HG03575 (cell line): ENCODE data around the gene PIEZO1.
"Not testable (repeated sequence)": the region's sequence is repeated elsewhere in the genome, so short reads cannot be mapped to it uniquely, and the experiment has no call there.

ENCODE experiments used
- ATAC-seq: cut with Tn5 transposase; IDR thresholded peaks from one replicate; pipeline ENCODE4 v1.9.1; 2021; ENCODE audit not compliant: unreplicated experiment, insufficient number of reproducible peaks, low FRiP score; ENCODE audit errors: extremely low read depth

PIEZO1 gene

DNA sequence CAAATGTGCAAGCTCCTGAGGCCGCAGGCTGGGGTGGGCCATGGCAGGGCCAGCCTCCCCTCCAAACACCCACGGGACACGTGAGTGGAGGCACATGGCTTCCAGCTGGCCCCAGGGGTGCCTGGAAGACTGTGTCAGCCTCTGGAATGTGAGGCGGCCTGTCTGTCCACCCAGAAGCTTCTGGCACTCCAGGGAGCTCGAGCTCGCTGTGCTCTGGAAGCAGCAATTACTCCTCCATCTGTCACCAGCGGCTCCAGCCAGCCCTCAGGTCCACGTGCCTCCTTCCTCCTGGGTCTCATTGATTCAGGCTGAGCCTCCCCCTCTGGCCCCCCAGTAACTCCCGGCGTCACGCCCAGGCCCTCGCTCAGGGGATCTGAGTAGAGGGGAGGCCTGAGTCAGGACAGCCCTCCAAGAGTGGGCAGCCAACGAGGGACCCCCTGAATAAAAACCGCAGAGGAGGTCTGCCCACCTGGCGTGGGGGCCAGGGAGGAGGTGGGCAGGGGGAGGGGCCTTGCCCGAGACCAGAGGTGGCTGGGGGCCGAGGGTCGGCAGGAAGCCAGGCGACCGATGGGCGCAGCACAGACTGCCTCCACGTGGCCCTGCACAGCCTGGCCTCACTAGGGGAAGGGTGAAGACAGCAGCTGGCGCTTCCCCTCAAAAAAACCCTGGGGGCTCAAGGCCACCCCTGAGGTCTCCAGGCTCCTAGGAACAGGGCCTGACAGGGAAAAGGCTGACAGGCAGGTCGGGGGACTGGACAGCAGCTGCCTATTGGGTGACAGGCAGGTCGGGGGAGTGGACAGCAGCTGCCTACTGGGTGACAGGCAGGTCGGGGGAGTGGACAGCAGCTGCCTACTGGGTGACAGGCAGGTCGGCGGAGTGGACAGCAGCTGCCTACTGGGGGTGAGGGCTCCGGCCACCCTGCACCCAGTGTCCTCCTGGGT lies 11.9 kb downstream of the PIEZO1 start:
- no peak for ATAC-seq

DNA sequence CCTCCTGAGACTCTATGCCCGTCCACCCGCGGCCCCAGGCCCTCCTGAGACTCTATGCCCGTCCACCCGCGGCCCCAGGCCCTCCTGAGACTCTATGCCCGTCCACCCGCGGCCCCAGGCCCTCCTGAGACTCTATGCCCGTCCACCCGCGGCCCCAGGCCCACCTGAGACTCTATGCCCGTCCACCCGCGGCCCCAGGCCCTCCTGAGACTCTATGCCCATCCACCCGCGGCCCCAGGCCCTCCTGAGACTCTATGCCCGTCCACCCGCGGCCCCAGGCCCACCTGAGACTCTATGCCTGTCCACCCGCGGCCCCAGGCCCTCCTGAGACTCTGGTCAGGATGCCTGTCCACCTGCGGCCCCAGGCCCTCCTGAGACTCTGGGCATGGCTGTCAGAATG lies 13.2 kb downstream of the PIEZO1 start:
- not testable (repeated sequence) for ATAC-seq

DNA sequence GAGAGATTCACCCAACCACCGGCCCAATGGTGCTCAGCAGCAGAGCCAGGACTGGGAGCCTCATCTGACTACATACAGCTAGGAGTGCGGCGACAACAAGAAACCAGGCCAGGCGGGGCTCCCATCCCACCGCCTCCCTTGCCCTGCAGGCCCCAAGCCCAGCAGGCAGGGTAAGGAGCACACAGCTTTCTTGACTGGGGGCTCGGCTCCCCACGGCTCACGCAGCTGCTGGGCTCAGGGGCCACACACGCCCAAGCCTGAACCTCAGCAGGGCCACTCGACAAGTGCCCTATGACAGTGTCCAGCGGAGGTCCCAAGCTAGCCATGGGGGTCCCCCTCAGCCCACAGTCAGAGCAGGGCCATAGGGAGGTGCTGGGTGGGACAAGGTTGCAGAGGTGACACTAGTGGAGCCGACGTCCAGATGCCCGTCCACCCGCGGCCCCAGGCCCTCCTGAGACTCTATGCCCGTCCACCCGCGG lies 13.7 kb downstream of the PIEZO1 start:
- no peak for ATAC-seq

DNA sequence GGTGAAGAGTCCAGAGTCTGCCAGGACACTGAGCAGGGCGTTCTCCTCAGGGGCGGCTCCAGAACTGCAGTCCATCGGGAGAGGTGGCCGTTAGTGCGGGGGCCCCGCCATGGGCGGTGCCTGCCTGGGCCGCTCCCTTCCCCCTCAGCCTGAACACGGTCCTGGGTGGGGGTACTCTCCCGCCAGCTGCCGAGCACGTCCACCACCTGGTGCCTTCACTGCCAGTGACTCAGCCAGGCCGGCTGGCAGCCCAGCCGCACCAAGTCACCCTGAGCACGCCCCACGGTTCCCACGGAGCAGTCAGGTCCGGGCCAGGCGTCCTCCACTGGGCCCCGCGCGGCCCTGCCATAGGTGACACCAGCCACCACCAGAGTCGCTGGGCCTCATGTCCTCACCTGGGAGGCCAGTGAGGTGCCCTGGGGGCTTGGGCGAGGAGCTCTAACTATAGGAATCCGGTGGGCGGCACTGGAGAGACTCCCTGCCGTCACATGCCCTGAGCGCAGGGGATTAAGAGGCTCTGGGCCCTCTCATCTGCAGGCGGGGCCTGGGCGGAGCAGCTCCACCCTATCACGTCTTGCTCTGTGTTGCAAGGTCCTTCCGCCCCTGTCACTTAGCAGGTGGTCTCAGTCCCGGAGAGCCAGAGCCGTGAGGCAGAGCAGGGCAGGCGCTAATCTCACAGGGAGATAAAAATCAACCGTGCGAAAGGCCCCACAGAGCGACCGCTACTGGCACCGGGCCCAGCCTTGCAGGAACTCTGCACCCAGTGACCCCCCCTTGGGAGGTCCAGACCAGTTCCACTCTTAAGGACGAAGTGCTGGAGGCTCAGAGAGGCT lies 14.3 kb downstream of the PIEZO1 start:
- no peak for ATAC-seq

DNA sequence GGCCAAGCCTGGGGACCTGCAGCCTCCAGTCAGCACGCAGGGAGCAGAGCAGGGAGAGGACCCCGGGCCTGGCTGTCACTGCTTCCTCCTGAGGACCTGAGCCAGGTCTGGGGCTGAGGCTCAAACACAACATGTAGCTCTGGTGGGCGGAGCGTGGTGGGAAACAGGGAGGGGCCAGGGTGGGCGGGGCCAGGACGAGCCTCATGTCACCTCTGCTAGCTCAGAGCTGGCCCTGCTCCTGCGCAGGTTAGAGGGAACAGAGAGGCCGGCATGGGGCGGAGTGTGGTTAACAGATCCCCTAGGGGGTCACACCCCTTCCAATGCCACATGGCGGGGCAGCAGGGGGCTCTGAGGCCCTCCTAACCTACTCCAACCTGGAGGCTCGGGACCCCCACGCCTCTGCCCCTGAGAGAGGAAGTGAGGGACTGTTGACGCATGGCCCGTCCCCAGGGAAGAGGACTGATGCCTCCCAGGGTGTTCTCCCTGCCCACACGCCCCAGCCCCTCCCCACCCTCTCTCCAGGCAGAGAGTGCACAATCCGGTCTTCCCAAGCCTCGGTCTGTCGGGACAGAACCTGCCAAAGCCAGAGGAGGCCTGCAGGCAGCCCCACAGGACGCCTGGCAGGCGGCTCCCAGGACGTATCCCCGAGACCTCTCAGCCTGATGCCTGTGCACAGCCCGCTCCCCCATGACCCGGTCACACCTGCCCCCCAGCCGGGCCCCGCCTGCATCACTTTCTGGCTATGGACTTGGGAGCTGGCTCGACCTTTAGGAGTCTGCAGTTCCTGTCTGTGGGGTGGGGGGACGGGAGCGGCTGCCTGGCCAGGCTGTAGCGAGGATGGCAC lies 15.2 kb downstream of the PIEZO1 start:
- ATAC-seq, result no peak

DNA sequence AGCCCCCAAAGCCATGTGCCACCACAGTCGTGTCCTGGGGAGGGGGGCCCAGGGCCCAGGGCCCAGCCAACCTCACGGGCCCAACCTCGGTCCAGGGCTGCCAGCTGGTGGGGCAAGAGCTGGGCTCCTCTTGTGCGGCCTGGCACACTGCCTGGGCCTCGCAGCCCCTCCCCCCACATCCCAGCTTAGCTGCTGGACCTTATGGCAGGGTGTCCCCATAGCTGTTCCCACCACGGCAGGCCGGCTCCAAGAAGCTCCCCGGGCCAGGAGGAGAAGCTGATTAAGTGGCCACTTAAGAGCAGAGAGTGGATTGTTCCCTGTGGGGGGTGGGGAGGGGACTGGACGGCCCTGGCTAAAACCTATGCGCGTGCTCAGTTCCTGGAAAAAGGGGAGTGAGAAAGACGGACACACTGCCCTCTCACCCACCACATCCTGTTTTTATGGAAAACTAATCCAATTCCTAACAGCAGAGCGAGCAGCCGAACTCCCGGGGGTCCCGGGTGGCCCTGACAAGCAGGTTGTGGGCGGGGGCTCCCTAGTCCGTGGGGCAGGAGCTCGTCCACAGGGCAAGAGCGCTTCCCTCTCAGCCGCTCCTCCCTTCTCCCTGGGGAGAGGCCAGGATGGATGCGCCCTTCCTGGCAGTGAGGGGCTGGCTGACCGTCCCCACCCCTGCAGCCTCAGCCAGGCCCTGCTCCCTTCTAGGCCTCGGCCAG lies 16.8 kb downstream of the PIEZO1 start:
- ATAC-seq, result no peak

DNA sequence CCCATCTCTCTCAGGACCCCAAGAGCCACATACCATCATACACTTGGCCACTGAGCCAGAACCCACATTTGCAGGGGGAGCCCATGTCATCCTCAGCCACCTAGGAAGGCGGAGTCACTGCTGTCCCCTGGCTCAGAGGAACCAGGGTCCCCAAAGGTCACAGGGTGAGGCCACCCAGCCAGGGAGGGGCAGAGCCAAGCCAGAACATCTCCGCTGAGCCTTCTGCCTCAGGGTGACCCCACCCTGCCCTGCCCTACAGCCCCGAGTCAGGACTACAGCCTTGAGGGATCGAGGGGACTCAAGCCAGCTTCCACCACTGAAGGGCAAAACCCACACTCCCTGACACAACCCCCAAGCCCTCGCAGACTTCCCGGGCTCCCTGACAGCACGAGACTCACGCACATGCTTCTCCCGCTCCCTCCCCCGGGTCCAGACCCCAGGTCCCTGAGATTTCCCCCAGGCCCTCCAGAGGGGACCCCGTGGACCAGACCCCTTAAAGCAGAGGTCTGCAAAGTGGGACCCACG lies 17.4 kb downstream of the PIEZO1 start:
- ATAC-seq, result no peak

DNA sequence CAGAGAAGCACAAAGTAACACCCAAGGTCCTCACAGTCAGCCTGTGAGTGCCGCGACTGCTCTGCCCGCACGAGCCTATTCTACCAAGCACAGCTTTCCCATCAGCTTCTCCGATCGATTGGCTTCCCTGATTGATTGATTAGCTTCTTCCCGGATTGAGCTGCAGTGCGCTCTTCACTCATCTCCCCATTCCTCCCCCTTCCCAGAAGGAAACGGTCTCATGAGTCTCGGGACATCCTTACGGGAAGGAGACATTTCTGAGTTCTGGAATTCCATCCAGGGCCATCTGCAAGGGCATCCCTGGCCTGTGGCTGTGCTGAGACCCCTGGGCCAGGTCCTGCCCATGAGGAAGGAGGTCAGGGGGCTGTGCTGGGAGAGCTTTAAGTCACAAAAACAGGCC lies 18.0 kb downstream of the PIEZO1 start:
- ATAC-seq, result no peak

DNA sequence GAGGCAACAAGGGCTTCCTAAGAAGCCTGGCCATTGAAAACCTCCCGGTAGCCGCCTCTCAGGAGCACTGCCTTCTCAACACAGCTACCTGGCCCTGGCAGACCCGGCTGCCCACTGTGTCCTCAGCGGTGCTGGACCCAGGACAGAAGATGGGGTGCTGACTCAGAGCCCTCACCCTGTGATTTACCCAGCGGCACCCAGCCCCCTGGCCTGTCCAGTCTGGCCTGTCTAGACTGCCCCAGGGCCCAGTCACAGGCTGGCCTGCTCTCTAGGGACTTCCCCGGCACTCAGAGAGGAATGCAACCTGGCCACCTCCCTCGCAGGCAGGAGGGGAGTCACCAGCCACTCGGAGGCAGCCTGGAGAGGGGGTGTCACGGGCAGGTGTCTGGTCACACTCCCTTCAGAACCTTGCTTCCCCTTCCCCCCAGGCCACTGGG lies 20.1 kb downstream of the PIEZO1 start:
- no peak for ATAC-seq

DNA sequence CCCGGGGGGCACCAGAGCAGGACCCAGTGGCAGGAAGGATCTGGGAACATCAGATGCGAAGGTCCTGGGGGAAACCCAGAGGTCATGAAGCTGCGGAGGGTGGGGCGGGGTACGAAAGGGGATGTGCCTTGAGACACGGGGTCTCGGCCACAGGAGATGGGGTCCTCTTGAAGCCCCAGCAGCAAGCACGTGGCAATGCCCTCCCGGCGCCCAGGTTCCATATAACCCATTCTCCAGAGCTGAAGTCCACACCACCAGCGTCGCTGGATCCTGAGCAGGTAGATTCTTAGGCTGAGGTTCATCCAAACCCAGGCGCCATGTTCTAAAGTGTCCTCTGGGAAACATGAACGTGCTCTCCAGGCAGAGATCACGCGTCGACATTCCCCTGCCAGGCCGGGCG lies 20.9 kb downstream of the PIEZO1 start:
- ATAC-seq, result no peak

DNA sequence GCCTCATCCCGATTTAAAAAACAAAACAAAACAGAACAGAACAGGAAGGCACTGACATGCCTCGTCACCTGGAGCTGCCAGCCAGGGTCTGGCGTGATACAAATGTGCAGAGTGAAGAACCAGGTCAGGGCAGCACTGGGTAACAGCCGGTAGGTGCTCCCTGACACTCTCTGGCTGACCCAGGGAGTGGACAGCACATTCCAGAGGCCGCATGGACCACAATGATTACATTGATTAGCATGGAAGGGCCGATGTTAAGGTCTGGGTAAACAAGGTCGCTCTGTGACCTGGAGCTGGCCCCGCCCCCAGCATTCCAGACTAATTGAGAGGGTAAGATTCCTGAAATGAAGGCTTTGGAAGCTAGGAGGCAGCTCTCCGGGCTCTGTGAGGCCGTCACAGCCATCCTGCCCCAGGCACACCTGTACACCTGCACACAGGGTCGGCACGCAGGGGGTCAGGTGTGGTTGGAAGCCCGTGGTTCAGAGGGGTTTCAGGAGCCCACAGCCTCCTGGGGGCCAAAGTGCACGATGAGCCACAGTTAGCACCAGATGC lies 21.4 kb downstream of the PIEZO1 start:
- ATAC-seq, result no peak

DNA sequence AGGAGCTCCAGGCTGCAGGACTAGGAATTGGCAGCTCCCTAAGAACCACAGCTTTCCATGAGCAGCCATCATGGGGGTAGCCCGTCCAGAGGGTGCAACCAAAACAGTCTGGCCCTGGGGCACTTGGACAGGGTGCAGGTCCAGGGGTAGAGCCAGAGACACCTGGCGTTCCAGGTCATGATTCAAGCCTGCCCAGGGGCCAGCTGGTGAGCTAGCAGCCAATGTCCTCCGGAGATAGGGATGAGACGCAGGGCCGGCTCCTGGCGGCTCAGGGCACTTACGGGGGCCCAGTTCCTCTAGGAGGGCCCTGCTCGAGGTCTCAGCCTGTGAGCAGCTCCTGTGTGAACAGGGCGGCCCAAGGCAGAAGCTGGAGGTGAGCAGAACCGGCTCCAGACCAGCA lies 22.1 kb downstream of the PIEZO1 start:
- ATAC-seq, result no peak

DNA sequence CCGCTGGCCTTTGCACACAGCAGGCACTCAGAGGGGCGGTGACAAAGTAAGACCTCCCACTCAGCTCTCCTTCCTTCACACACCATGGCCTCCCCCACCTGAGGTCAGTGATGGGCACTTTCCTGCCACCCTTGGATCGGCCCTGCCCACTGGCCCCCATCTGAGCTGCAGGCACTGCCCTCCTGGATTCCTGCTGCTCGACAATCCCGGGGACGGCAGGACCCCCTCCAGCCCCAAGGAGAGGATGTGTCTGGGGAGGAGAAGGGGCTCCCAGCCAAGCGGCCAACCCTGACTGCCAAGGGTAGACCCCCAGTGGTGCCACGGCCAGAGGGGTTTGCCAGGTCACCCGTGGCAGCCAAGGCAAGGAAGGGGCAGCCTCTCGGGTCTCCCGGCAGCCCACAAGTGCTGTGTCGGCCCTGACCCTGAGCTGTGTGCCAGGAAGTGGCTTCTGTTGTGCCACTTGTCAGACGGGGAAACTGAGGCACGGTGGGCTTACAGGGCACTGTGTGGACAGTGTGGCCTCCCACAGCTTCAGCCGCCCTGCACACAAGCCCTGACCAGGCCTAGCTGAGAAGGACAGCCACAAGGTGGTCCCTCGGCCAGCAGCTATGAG lies 22.7 kb downstream of the PIEZO1 start:
- no peak for ATAC-seq

DNA sequence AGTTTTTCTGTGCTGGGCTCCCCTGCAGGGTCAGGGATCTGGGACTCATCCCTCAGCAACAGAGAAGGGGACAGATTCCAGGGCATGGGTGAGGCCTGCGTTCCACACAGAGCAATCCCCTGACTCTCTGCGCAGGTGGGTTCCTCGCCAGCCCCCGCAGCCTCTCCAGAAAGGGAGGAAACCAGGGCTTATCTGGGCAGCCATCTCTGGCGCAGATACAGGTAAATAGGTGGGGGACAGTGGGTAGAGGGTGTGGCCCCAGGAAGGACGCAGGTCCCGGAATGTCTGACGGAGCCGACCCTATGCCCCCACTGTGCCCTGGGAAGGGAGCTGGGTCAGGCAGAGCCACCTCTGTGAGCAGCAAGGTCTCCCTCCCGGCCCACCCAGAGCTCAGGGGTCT lies 23.2 kb downstream of the PIEZO1 start:
- ATAC-seq, result no peak

DNA sequence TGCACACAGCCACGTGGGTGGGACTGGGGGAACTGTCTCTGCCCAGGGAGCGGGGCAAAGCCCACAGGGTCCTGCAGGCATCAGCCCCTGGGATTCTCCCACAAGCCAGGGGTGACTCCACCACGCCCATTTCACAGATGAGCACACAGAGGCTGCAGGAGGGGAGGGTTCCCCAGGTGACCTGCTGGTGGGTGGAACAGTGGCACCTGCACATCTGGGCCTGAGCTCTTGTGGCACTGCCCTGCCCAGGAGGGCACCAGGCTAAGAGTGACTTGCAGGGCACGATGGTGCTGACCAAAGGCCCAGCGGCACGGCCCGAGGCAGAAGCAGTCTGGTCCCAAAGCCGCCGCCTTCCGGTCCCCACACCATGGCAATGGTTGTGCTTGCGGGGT lies 23.9 kb downstream of the PIEZO1 start:
- ATAC-seq, result no peak

DNA sequence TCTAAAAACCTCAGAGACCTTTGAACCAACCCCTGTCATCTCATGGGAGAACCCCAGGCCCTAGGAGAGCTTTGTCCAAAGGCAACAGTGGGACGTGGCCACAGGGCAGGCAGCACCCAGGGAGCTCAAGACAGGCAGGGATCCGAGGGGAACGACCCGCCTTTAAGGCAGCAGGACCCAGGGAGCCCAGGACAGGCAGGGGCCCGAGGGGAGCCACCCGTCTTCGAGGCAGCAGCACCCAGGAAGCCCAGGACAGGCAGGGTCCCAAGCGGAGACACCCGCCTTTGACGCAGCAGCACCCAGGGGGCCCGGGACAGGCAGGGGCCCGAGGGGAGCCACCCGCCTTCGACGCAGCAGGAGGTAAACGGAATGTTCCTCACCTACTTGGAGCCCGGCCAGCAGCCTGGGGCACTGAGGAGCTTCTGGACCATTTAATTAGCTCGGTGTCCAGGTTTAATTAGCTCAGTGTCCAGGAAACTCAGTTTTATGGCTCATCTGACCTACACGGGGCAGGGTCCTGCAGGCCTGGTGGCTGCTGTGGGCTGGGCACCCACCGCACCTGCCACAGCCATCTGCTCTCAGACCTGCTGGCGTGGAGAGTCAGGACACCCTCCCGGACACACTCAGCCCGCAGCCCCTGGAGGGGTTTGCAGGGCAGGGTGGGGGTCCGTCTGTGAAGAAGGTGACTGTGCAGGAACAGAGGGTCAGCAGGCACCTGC lies 24.4 kb downstream of the PIEZO1 start:
- no peak for ATAC-seq

DNA sequence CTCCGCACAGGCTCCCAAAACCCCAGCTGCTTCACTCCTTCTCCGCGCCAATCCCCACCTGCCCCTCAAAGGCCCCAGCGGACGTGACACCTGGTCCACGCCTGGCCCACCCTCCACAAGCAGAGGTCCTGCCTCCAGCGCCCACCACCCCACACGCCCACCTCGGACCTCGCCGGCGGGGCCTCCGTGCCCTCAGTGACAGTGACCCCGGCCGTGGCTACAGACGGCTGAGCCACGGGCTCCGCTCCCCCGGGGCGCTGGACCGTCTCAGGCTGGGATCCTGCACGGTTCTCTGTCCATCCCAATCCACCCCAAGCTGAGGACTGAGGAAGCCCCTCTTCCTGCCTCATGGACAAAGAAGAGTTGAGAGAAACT lies 25.1 kb downstream of the PIEZO1 start:
- ATAC-seq, result no peak
